HG02571 (cell line): ENCODE measurements around the gene ARSI.

Experiments used
- ATAC-seq: cut with Tn5 transposase; IDR thresholded peaks from one replicate; pipeline ENCODE4 v1.9.1; 2021; ENCODE audit warnings: mild to moderate bottlenecking, moderate library complexity; ENCODE audit not compliant: unreplicated experiment

The ARSI gene

DNA sequence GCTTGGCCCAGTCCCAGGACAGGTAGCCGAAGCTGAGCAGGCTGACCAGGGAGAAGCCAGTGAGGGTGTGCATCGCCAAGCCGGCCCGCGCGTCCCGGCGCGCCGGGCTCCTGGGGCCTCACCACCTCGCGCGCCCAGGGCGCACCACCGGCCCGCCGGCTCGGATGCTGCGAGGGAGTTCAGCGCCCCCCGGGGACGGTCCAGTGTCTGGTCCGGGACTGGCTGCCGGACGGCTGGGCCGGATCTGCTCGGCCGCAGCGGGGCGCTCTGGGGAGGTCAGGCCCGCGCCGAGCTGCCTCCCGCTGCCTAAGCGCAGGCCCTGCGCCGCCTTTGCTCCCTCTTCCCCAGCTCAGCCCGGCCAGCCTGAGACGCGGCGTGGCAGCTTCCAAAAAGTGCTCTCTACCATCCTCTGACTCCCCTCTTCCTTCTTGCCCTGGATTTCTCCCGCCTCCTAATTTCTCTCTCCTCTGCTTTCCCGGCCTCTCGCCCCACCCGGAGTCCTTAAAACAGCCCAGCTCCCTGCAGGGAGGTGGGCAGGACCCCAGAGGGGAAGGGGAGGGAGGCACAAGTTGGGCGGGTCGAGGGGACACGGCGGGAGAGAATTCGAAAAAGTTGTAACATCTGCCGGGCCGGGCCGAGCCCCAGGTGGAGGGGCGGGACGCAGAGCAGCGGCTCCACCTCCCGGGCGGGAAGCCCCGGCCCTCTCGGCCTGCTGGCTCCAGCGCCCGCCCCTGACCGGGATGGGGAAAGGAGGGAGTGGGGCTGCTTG, at the start of gene ARSI:
Gene ARSI (minus strand): TSS at position 605 of the 769 bp plus-strand sequence. CDS start 532 bp downstream, at position 73.
- no peak for ATAC-seq

DNA sequence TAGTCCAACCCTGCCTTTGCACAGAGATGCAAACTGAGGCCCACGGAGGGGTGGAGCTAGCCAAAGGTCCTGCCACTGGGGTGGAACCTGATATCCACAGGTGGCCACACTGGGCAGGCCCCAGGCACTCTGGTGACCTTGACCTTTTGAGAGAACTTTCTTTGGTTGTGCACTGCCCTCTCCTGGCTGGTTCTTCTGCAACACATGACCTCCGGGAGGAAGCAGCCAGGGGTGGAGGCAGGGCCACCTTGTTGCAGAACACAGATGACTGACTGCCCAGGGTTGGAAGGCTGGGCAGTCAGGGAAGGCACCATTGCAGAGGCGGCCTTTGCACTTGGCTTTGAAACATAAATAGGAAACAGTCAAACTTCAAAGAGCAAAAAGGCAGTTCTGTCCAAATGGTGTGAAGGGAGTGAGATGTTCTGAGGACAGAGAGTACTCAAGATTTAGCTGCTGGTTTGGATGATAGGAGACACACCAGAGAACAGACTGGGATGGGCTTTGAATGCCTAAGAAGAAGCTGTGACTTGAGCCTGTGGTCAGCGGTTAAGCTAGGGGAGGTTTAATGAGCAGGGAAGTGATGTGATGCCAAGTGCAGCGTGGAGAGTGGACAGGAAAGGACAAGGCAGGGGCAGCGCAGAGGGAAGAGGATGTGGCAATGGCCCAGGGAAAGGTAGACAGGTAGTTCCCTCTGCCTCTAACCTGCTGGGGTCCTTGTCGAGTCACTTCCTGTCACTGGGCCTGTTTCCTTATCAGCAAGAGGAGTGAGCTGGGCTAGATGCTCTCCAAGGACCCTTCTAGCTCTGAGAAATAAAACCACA, 48.0 kb upstream of the ARSI start:
- ATAC-seq = peak; percentile 94

DNA sequence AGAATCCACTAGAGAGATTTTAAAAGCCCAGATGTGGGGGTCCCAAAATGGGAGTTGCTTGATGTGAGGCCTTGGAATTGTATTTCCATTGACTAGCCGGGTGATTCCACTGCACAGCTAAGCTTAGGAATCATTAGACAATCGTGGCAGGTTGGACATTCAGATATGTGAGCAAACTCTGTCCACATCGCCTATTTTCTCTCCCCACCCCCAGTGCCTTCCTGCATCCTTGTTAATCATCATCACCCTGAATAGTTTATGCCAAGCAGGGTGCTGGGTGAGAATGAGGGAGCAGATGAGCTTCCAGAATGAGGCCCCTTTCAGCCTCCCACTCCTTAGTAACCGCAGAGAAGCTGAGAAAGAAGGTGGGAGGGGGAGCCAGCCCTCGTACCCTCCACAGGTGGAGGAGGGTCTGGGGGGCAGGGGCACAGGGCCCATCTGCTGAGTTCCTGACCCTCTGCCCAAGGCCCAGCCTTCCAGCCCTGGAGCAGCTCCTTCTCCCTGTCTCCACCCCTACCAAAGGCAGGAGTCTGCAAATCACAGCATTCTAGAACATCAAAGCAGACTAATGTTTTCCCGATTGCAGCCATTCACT, 47.1 kb upstream of the ARSI start:
- no peak for ATAC-seq

DNA sequence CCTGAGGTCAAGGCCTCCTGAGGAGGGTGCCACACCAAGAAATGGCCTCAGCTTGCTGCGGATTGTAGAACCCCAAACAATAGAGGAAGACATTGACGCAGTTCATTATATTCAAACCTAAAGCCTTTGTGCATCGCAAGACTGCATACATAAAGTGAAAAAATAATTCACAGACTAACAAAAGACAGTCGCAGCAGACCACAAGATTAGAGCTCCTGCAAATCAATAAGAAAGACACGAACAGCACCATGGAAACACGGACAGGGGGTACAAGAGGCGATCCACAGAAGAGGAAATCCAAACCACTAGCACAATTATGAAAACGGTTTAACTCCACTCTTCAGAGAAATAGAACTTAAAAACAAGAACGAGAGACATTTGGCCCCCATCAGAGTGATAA, 44.7 kb upstream of the ARSI start:
- no peak for ATAC-seq

DNA sequence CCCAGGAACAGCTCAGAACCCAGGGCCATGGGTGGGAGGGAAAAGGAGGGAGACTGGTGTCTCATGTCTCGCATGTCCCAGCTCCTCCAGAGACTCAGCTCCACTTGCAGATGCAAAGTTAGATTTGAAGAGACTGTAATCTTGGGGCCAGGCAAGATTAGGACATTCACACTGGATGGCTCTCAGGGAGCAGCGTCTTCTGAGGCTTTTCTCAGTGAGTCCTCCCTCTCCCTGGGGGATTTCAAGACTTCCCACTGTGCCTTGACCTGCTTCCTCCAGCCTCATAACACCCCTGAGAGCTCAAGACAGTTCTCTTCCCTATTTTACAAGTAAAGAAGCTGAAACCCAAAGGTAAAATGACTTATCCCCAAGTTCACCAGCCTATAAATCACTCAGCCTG, 44.3 kb upstream of the ARSI start:
- ATAC-seq = no peak

DNA sequence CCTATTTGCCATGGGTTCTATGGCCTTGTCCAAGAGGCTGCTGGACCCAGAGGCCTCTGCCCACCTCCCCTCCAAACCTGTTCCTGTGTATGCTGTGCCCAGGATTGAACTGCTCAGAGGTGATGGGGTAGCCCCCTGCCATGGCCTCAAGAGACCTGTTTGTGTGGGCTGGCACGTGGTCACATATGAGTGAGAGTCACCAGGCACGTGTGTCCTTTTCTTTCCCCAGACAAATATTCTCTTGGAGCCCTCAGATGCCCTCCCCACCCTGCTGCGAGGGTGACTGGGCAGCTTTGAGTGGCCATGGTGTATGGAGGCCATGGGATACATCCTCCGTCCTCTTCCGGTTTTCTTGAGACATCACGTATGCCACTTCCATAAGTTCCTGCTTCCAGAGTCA, 43.9 kb upstream of the ARSI start:
- ATAC-seq = no peak

DNA sequence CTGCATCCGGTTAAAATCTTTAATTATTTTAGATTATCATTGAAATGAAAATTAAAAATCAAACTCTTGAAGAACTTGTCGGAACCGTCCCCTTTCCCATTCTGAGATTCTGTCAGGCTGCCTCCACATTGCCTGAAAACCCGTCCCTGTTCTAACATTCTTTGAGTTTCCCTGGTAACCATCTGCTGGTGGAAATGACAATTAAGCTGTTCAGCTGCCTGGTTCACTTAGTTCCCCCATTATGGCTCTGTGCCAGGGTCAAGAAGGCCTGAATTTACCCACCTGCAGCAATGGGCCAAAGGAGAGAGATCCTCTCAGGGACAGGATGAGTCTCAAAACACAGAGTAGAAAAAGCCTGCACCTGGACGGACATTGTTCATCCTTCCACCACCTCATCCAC, 43.0 kb upstream of the ARSI start:
- ATAC-seq = no peak

DNA sequence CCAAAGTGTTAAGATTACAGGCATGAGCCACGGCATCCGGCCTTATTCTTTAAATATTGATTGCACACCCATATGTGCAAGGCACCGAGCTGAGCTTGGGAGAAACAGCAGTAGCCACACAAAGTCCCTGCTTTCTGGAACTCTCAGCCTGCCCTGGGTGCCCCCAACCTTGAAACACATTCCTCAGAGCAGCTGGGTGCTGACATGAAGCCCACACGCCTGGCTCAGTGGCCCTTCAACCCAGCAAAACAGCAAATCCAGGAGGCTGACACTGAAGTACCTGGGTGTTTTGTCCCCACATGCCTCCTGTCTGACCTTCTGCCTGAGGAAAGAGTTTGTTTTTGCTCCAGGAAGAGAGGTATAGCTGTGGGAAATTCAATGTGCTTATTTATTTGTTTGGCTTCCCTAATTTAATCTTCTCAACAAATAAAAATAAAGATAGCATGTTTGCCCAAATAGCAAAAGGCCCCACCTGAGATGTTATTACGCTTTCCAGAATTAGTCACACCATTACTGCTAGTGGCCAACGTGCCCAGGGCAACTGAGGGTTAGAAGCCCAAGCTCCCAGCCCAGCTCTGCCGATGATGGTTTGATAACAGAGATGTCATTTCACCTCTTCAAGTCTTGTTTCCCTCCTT, 41.4 kb upstream of the ARSI start:
- no peak for ATAC-seq

DNA sequence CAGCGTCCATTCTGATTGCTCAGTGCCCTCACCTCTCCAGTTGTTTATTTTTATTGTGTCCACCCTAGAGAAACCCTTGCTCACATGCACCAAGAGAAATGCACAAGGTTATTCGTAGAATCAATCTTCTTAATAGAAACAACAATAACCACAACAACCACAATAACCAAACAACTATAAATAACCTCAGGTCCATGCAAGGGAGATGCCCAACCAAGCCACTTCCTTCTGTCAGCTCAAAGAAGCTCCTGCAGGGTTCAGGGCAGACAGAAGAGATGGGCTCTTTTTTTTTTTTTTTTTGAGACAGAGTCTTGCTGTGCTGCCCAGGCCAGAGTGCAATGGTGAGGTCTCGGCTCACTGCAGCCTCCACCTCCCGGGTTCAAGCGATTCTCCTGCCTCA, 39.9 kb upstream of the ARSI start:
- ATAC-seq = no peak

DNA sequence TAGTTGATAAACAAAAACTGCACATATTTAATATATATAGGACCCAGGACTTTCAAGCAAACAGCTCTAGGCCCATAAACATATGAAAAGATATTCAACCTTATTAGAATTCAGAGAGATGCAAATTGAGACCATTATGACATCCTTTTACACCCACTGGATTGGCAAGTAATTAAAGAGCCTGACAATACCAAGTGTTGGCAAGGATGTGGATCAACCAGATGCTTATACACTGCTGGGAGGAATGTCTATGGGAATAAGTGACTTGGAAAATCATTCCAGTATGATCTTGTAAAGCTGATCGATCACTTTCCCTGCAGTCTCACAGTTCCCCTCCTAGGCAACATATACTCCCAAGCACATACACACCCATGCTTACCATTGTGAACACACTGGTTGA, 39.3 kb upstream of the ARSI start:
- no peak for ATAC-seq

DNA sequence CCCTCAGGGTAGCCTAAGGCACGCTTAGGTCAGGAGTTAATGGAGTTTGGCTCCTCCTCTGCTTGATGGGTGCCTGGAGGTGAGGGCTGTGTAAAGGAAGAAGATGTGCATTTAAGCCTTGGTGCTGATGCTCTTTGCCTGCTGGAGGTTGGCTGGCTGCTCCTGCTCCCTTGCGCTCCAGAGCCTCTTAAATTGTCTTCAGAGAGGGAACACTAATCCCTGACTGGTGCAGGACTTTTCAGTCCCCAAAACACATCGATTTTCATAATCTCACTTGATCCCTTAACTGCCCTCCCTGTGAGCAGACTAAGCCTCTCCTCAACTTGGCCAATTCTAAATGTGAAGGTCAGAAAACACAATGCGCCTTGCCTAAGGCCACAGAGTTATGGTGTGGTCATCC, 38.6 kb upstream of the ARSI start:
- ATAC-seq = no peak

DNA sequence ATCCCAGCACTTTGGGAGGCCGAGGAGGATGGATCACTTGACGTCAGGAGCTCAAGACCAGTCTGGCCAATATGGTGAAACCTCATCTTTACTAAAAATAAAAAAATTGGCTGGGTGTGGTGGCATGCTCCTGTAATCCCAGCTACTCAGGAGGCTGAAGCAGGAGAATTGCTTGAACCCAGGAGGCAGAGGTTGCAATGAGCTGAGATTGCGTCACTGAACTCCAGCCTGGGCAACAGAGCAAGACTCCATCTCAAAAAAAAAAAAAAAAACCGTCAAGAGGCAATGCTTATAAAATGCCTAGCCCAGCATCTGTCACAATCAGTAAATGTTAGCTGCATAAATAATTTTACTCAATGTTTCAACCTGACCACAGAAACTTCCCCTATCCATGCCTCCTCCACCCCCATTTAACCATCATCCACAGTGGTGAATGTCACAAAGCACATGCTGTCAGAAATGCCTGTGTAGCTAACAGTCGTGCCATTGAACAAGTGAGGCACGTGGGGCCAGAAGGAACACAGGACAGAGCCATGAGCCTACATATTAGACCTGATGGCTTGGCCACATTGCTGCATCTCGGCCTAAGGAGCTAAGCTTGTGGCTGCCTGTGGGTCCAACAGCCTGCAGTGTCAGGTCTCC, 38.0 kb upstream of the ARSI start:
- ATAC-seq = no peak

DNA sequence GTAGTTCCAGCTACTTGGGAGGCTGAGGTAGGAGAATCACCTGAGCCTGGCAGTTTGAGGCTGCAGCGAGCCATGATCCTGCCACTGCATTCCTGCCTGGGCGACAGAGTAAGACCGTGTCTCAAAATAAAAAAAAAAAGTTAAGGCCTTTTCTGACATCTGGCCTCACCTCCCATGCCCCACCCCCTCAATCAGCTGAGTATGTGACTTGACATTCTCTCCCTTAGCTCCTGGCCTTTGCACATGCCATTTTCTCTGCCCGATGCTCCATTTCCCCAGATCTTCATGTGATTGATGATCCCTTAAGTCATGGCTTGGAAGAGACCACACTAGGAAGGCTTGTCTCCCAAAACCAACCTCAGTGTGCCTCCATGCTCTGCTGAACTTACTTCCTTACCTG, 37.1 kb upstream of the ARSI start:
- no peak for ATAC-seq

DNA sequence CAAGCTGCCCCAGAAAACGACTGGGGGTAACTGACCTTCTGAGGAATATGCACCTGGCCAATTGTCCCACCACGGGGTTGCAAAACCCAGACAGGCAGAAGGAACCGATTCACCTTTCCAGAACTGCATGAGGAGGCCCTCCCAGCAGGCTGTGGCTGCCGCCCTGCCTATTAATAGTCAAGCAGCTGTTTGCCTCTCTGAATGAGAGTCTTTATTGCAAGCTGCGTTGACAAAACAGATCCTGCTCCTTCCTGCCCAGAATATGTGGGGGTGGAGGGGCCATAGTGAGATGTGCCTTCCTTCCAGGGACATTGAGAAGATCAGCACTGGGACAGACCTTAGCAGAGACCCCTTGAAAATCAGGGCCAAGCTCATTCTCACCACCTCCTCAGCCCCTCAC, 36.5 kb upstream of the ARSI start:
- ATAC-seq = no peak

DNA sequence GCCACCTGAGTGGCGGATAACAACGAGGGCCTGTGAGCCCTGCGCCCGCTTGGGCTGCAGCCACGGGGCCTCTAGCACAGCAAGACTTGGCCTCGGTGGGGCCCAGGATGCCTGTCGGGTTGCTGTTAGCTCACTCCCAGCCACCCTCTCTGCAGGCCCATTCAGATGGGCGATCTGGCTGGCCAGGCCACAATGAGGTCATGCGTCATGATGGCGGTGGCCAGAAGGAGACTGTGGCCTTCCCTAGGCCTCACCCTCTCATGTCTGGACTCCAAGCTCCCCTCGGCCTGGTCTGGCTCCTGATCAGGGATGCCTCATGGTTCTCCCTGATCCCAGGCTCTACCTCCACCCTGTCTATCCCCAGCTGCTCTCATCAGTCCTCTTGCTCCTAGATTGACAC, 35.8 kb upstream of the ARSI start:
- no peak for ATAC-seq

DNA sequence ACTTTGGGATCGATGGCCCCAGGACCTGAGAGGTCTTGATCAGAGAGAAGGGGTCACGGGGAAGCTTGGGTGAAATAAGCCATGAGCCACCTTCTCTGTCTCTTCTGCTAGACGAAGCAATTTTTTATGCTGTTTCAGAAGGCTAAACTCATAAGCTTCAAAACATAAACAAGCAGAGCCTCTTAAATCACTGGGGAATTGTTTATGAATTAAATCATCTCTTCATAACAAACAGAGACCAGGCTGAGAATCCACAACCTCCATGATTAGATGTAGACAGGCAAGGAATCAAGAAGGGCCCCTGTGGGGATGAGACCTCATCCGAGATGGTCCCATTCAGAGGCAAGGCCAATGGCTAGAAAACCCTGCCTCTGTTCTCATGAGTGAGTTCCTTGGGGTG, 33.1 kb upstream of the ARSI start:
- no peak for ATAC-seq

DNA sequence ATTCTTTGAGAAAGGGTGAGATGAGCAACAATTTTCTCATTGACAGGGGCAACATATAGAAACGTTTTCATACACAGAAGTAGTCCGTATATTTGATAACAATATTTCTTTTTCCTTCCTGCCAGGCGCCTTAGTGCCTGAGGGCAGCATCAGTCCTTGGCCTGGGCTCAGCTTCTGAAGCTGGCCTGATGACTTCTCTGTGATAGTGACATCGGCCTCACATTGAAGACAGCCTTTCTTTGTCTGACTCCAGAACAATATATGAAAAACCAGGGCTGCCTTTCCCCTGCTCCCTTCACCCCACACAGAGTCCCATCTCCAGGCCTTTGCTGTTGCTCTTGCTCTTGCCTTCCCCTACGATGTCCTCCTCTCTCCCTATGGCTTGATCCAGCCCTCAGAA, 30.7 kb upstream of the ARSI start:
- no peak for ATAC-seq

DNA sequence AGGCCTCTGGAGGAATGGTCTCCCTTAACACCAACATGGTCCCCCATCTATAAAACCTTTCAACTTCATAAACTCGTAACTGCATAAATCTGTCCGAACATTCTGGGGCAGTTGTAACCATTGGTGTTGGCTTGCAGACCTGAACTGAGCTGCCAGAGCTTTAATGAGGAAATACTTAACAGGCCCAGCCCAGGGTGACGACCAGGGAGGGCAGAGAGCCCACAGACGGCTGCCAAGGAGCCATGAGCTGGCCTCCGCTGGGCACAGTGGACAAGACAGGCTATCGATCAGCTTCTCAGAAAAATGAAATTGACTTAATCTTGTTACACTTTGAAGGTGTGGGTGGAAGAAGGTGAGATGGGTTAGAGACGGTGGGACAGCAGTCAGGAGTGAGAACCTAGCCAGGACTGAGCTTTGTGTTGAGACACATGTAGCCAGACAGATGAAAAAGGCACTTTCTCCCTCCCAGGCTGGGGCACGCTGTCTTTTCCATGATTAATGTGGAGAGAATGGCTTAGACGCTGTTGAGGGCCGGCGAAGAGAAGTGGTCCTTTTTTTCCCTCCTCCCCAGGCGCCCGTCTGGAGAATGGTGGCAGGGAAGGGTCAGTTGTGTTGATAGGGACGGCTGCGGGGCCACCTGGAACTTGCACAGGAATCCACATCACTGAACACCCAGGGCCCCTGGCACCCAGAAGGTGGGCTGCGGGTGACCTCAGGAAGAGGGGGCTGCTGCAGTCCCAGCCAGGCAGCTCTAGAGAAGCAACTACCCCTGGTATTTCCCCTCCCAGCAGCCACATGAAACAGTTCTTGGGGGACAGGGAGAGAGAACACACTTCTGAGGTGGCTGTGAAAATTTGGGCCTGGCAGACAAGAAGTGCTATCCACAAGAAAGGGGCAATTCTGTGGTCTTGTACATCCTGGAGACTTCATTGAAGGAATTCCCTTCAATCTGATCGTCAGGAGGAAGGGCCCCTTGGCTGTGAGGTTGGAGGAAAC, 27.5 kb upstream of the ARSI start:
- ATAC-seq = no peak

DNA sequence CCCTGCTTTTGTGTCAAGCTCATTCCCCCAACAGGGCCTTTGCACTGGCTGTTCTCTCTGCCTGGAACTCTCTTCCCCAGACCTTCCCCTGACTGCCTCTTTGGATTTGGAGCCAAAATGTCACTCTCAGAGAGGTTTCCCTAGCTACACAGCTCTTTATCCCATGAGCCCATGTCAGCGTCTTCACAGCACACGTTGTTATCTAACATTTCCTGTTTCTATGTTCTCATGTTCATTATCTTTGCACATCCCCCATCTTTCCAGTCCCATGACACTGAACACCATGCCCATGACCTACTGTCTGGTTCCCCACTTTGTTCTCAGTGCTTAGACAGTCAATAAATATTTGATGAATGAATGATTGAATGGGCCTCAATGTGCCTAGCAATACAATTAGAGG, 26.3 kb upstream of the ARSI start:
- no peak for ATAC-seq

DNA sequence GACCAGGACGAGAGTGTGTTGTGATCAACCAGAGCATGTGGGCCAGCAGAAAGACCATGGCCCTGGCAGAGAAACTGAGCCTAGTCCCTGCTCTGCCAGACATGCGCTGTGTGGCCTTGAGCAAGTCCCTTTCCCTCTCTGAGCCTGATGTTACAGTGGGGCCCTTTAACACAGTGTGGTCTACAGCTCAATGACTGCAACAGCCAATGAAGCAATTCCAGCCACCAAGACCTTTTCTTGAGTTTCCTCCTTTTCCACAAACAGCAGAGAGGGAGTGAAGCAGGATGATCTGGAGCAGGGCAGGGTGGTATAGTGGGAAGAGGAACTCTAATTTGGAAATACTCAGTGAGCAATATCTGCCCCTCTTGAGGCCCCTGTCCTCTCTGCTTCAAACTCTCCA, 25.8 kb upstream of the ARSI start:
- no peak for ATAC-seq
